GM19452 (cell line): Measurements from ENCODE around the gene S100A8.

Experiments used
- ATAC-seq: cut with Tn5 transposase; IDR thresholded peaks from one replicate; pipeline ENCODE4 v1.9.1; 2021; ENCODE audit not compliant: unreplicated experiment

The S100A8 gene

DNA sequence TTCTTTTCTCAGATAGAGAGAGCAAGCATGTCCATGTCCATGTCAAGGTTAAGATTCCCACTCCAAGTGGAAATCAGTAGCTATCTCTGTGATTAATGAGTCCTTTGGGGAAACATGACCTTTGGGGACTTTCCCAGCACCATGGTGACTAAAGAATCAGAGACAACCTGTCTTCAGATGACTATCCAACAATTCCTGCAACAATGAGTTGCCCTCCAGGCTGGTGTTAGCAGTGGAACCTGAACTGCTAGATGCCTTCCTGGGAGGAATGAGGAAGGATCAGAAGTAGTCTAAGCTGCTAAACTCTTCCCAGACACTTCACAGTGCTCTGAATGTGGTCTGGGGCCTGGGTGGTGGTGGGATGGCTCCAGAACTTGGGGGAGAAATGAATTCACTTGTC is 26.7 kb downstream of the S100A8 start:
- no peak for ATAC-seq

DNA sequence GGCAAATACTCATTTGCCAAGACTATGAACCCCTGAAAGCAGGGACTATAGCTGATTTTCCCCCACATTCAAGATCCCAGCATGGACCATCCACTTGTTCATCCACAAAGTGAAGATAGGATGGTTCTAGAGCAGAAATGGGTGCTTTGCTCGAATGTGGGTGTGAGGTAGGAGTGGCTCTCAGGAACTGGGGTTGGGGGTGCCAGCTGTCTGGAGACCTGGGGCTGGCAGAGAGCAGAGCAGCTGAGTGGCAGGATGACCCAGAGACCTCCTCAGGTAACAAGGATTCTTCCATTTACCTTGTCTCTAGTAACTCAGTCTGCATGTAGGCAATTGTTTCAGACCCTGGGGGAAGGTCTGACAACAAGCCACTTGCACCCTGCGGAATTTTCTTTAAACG is 27.2 kb downstream of the S100A8 start:
- ATAC-seq: no peak

DNA sequence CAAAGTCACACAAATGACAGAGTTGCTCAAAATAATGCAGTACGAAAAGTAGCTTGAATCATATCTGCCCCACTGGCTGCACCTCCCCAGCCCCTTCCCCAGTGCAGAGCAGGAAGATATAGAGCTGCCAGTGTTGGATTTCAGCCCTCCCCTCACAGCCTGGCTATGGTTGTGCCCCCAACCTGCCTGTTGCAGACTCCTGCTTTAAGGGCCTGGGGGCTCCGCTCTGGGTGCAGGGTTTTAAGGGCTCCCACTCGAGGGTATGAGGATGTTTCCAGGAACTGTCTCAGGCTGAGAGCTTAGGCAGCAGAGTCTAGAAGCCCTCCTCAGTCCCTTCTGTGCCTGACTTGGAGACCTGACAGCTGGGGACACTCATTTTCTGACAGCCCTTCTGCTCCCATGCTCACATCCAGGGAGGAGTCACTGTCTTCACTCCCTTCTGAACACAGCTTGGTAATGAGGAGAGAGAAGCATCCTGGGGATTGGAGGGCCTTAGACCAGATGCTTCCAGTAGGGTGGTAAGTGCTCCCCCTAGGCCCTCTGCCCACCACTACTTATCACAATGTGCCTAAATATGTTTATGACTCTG is 28.6 kb downstream of the S100A8 start:
- no peak for ATAC-seq

DNA sequence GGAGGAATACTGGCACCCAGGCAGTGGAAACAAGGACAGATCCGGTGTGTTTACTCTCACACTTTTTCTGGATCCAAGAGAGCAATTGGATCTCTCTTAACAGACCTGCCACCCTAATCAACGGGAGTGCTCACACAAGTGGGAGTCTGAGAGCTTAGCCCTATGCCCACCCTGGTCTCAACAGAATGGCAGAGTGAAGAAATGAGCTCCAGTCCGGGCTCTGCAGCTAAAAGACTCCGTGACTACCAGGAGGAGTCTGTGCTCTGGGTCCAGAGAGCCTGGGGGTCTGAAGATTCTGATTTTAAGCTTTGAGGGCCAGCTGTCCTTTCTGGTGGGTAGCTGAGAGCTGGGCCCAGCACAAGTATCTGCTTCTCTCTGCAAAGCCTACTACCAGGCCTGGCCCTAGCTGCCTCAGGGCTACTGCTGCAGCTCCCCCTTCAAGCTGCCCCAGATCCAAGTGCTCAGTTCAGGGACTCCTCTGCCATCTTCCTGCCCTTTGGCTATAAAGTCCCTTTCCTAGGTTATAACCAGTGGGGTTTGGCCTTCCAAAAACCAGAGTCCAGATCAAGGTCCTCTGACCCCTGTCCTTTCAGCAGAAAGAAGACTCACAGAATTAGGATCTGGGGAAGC is 29.3 kb downstream of the S100A8 start:
- ATAC-seq: no peak

DNA sequence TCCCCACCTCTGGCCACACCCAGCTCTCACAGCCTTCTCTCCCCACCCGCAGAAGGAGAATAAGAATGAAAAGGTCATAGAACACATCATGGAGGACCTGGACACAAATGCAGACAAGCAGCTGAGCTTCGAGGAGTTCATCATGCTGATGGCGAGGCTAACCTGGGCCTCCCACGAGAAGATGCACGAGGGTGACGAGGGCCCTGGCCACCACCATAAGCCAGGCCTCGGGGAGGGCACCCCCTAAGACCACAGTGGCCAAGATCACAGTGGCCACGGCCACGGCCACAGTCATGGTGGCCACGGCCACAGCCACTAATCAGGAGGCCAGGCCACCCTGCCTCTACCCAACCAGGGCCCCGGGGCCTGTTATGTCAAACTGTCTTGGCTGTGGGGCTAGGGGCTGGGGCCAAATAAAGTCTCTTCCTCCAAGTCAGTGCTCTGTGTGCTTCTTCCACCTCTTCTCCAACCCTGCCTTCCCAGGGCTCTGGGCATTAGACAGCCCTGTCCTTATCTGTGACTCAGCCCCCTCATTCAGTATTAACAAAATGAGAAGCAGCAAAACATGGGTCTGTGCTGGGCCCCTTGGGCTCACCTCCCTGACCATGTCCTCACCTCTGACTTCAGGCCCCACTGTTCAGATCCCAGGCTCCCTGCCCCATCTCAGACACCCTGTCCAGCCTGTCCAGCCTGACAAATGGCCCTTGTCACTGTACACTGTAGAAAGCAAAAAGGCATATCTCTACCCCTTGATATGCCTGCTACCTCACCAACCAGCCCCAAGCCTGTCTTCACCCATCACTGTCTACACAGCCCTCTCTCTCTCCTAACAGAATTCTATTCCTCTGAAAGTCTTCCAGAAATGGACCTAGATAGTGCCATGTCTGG is 30.0 kb downstream of the S100A8 start:
- ATAC-seq: no peak

DNA sequence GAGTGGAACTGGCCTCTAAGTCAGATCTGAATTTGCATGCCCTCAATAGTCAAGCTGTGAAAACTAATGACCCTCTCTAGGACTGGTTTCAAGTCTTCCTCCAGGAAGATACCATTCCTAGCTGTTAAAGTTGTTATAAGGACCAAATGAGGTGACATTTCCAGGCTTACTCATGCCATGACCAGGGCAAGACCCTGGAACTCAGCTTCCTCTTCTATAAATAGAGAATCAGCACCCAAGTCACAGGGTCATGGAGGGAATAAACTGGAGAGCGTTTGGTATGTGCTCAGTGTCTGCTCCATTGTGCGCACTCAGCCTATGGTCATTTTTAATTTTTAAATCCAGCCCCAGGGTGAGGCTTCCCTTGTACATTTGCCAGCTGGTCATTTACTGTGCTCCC is 30.7 kb downstream of the S100A8 start:
- no peak for ATAC-seq

DNA sequence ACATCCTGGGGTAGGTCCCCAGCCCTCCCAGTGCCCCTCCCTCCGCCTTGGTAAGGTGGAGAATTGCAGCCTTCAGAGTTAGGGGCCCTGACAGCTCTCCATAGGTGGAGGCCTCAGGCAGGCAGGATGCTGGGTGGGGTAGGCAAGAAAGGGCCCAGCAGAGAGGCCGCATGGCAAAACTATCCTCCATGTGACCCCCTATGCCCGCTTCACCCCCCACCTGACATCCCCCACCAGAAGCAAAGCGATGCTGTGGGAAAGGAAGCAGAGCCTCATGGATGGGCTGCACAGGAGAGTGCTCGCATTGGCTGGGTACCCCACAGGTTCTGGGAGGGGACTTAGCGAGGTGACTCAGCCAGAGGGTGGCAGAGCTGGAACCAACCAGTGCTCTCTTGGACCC is 31.6 kb downstream of the S100A8 start:
- ATAC-seq: no peak

DNA sequence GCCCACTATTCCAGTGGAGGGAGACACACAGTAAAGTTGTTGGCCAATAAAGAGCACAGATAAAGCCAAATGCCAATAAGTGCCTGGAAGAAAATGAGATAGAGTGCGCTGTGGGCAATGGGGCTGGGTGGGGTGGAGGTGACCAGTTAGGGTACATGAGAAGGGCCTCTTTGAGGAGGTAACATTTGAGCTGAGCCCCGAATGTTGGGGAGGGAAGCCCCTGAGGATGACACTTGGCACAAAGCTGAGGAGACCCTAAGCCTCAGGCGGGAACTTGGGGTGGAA is 32.2 kb downstream of the S100A8 start:
- no peak for ATAC-seq

DNA sequence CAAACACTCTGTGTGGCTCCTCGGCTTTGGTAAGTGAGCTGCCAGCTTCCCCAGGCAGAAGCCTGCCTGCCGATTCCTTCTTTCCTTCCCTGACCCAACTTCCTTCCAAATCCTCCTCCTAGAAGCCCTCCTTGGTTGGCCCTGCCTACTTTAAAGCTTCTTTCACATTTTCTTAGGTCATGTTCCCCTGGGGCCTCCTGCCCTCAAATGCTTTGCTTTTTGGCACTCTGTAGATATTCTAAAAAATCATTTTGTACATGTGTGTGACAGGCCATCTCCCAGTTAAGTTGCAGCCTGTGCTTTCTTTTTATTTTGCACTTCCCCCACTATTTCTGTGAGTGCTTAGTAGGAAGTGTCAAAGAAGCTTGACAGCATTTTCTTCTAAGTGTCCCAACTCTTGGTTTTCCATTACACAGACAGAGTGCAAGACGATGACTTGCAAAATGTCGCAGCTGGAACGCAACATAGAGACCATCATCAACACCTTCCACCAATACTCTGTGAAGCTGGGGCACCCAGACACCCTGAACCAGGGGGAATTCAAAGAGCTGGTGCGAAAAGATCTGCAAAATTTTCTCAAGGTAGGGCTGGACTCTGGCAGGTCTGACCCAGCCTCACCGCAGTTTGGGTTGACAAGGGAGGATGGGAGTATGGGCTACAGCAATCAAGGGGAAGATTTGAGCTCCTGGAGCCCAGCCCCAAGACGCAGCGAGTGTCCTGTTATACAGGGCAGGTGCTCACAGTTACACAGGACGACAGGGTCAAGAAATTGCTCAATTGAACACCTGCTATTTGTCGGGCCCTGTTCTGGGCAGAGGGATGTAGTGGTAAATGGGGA is 32.8 kb downstream of the S100A8 start, which contains the start of gene S100A9:
Gene S100A9 (plus strand): TSS at position 2 of the 838 bp plus-strand sequence. CDS start 430 bp downstream, at position 432.
- no peak for ATAC-seq

DNA sequence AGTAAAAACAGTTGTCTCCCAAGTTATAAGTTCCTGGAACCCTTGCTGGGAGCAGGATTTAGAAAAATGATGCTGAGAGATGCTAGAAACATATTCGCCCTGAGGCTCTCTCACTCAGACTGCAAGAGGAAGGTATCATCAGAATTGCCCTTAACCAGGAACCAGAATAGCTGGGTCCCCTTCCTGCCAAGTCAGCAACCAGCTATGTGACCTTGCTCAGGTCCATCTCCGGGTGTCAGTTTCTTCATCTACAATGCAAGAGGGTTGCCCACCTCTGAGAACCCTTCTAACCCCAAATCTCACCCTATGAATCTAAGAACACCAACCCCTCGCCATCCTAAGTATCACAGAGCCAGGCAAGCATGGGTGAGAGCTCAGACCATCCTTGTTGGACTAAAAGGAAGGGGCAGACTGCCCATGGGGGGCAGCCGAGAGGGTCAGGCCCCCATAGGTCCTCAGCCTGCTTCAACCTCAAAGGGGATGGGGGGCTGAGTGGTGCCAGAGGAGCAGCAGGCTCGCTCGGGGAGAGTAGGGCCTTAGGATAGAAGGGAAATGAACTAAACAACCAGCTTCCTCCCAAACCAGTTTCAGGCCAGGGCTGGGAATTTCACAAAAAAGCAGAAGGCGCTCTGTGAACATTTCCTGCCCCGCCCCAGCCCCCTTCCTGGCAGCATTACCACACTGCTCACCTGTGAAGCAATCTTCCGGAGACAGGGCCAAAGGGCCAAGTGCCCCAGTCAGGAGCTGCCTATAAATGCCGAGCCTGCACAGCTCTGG is 33.6 kb downstream of the S100A8 start:
- ATAC-seq: no peak

DNA sequence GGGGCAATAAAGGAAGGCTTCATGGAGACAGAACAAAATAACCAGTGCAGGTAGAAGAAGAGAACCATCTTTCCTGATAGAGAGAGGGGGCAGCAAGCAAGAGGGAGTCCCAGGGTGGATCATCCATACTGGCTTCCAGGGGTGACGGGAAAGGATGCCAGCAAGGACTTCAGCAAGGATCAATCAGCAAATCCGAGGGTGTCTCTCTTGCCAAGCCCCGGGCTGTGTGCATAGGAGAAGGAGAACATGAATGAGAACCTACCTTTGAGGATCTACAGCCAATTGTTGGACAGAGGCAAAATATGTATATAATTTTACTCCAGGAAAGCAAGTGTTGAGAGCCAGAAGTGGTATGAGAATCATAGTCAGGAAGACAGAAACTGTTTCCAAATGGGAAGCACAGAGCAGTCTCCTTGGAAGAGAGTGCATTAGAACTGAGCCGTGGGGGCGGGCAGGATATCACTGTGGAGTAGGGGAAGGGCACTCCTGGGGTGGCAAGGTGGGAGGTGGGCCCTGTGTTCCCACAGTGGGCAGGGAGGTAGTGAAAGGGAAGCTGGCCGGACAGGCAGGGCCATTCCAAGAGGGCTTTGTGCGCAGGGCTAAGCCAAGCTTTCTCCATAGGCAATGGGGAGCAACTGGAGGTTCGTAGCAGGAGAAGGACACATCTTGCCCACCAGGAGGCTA is 34.3 kb downstream of the S100A8 start:
- no peak for ATAC-seq

DNA sequence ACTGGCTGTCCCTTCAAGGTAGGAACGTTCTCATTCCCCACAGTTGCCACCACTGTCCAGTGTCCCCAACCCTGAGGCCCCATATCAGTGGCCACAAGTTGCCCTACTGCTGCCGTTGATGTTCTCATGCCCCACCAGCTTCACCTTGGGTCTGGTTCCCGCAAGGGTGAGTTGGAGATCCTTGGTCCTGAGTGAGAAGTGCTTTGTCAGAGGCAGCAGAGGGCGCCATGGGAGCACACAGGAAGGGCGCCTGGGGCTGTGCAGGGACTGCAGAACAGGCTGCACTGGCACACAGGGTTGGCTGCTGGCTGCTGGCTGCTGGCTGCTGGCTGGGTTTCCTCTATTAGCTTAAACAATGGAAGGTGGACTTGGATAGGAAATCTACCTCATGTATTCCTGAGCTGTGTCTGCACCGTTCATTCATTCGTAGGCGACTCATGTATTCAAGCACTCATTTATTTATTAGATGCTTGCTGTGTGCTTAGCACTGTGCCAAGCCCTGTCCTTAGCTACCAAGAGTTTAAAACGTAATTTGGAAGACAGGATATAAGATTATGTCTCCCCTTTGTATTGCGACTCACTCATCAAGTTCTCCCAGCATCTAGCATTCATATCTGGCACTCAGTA is 35.3 kb downstream of the S100A8 start:
- no peak for ATAC-seq

DNA sequence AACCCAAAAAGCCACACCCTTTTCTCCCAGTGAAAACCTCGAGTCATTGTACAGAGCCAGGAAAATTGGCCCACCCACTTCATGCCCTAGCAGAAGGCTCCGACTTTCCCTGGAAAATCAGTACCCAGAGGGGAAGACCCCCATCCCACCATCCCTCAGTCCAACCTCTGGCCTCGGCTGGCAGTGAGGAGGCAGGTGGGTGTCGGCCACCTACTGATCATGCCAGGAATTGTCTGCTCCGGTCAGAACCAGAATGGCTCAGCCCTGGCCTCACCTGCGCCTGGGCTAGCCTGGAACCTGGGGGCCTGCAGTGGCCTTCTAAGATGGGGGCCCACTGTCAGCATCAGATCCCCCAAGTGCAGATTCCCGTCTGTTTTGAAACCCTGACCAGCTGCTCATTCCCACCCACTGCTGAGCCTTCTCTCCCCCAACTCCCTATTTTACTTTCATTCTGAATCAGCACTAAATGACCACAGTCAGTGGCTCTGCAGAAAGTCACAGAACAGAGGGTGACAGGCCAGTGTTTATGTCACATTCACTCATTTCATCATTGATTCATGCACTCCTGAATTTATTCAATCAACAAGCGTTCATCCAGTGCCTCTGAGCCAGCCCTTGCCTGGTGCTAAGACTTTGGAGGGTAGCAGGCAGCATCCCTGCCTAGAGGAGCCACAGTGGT is 36.2 kb downstream of the S100A8 start:
- no peak for ATAC-seq

DNA sequence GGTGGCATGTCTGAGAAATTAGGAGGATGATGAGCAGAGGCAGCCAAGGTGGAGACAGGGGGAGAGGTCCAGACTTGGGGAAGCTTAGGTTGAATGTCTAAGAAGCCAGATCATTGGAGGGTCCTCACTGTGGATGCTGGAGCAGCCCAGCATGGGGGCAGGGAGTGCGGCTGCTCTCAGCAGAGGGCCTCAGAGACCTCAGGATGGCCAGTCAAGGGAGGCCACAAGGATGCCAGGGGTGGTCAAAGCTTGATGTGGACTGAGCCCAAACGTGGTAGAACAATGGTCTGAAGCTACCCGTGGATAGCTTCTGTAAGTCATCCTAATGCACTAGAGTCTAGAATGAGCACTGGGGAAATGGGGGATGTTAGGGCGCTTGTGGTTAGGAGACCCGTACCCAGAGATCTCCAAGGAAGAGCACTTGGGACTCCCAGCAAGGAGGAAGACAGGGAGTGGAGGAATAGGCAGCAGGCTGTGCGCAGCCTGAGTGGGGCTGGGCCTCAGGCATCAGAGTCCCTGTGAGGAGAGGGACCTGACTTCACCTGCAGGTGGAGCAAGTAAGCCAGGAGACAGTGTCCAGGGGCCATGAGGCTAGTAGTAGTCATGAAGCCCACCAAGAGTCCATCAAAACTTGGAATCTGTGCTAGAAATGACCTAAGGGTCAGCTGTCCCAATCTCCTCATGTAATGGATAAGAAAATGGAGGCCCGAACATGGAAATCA is 37.5 kb downstream of the S100A8 start:
- no peak for ATAC-seq

DNA sequence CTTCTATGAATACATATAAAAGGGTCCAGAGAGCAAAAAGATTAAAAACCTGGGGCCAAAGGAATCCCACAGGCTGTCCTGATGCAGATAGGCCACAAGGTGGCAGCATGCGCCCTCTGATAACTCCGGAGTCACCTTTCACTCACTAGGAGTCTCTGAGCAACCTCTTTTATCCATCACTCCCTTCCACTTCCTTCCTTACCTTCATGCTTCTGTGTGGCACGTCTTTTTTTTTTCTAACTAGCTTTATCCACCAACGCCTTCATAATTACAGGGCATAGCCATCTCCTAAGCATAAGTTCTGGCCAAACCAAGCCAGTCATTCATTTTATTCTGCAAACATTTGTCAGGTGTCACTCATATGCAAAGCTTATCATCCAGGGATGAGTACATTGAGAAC is 38.4 kb downstream of the S100A8 start:
- ATAC-seq: no peak

DNA sequence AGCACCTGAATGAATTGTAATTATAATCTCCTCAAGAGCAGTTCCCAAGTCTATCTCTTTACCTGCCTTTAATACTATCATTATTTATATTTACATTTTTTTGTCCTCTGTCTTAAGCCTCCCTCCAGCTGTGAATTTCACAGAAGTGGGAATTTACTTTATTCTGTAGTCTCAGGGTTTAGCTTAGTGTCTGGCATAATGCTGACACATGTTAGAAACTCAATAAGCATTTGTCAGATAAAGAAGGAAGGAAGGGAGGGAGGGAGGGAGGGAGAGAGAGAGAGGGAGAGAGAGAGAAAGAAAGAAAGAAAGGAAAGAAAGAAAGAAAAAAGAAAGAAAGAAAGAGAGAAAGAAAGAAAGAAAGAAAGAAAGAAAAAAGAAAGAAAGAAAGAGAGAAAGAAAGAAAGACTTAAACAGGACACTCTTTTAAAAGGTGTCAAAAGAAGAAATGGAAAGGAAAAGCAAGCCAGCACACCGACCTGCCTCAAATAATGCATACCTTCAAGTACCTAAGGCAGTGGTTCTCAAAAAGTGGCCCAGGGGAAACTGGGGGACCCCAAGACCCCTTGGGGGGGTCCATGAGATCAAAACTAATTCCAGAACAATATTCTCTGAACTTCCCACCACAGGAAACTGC is 40.4 kb downstream of the S100A8 start:
- ATAC-seq: no peak

DNA sequence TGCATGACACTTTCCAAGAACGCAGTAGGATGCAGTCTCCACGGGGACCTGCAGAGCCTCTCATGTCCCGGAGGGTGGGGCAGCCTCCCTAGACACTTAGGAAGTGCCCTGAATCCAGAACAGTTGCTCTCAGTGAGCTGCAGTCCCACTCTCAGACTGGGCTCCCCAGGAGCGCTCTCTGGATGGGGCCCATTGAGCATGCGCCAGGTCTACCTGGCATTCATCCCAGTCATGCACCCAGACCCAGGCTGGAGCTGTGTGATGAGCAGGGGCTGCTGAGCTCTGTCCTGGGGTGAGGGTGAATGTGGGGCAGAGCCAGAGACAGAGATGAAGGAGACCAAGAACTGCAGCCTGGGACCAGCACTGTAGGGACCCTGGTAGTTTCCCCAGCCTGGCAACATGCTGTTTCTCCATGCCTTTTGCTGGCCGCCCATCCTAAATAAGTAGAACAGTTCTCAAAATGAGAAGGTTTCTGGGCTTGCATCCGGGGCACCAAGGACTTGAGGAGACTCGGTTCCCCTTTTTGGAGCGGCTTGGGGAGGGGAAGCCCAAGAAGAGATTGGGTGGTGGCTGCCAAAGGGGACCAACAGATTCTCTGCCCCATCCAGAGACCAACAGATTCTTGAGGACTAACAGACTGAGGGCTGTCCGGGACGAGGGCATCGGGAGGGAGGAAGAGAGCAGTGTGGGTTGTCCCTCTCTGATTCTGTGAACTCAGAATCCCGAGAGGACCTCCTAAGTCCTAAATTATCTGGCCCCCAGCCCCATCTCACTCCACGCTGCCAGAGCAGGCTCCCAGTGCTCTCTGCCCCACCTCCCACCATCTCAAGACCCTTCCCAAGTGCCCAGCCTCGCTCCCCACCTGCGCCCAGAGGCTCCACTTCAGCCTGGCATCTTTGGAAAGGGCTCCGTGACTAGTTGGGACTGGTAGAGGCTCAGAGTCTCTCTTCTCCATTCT is 41.2 kb downstream of the S100A8 start:
- no peak for ATAC-seq
